SK-N-SH treated with all-trans-retinoic acid at 6 μM for 48 hours (cell line): ENCODE data around the gene FHIT.

Source experiments
- ATAC-seq: fragments of 200-7000 bp; cut with Tn5 transposase; 3 replicates; pipeline ENCODE4 v1.9.1; 2020; ENCODE audit warnings: mild to moderate bottlenecking, moderate library complexity
- ARNTL ChIP-seq: fragments of 450-650 bp; formaldehyde crosslinking; IDR thresholded peaks from 2 replicates; pipeline ENCODE4 v1.5.0; 2020; ENCODE audit warnings: low read depth, mild to moderate bottlenecking, moderate library complexity, borderline replicate concordance
- BACH2 ChIP-seq: fragments of 250-450 bp; sonication (Bioruptor Pico); IDR thresholded peaks from 2 replicates; pipeline ENCODE4 v1.9.0; 2021; ENCODE audit warnings: mild to moderate bottlenecking, borderline replicate concordance
- CSDC2 ChIP-seq: fragments of 250-450 bp; sonication (Bioruptor Pico); IDR thresholded peaks from 2 replicates; pipeline ENCODE4 v1.5.0; 2020; ENCODE audit warnings: mild to moderate bottlenecking, moderate library complexity
- ESRRG ChIP-seq: fragments of 250-450 bp; sonication (Bioruptor Pico); IDR thresholded peaks from 2 replicates; pipeline ENCODE4 v1.6.1; 2021; ENCODE audit warnings: mild to moderate bottlenecking
- GLIS3 ChIP-seq: fragments of 250-450 bp; sonication (Bioruptor Pico); IDR thresholded peaks from 2 replicates; pipeline ENCODE4 v1.5.0; 2020; ENCODE audit warnings: mild to moderate bottlenecking, moderate library complexity
- ISL1 ChIP-seq: fragments of 250-450 bp; sonication (Bioruptor Pico); IDR thresholded peaks from 2 replicates; pipeline ENCODE4 v2.1.2; 2022; ENCODE audit warnings: mild to moderate bottlenecking, moderate library complexity
- PATZ1 ChIP-seq: fragments of 250-450 bp; sonication (Bioruptor Pico); IDR thresholded peaks from 2 replicates; pipeline ENCODE4 v1.8.0; 2020; ENCODE audit warnings: mild to moderate bottlenecking, moderate library complexity, borderline replicate concordance
- POU6F1 ChIP-seq: fragments of 250-450 bp; sonication (Bioruptor Pico); IDR thresholded peaks from 2 replicates; pipeline ENCODE4 v1.8.0; 2021; ENCODE audit warnings: low read depth, mild to moderate bottlenecking, moderate library complexity, borderline replicate concordance
- PPARA ChIP-seq: fragments of 250-450 bp; sonication (Bioruptor Pico); IDR thresholded peaks from 2 replicates; pipeline ENCODE4 v1.5.0; 2020; ENCODE audit warnings: mild to moderate bottlenecking, borderline replicate concordance
- RARB ChIP-seq: fragments of 250-450 bp; sonication (Bioruptor Pico); IDR thresholded peaks from 2 replicates; pipeline ENCODE4 v1.8.0; 2021; ENCODE audit warnings: mild to moderate bottlenecking, moderate library complexity
- SNAI2 ChIP-seq: fragments of 250-450 bp; sonication (Bioruptor Pico); IDR thresholded peaks from 2 replicates; pipeline ENCODE4 v1.5.0; 2020; ENCODE audit warnings: mild to moderate bottlenecking, moderate library complexity
- TCF4 ChIP-seq: fragments of 250-450 bp; sonication (Bioruptor Pico); IDR thresholded peaks from 2 replicates; pipeline ENCODE4 v1.8.0; 2021; ENCODE audit warnings: mild to moderate bottlenecking, moderate library complexity, borderline replicate concordance
- TSHZ2 ChIP-seq: fragments of 250-450 bp; sonication (Bioruptor Pico); IDR thresholded peaks from 2 replicates; pipeline ENCODE4 v1.5.0; 2020; ENCODE audit warnings: mild to moderate bottlenecking, moderate library complexity
- ZC3H10 ChIP-seq: fragments of 250-450 bp; sonication (Bioruptor Pico); IDR thresholded peaks from 2 replicates; pipeline ENCODE4 v1.5.1; 2021; ENCODE audit warnings: mild to moderate bottlenecking, moderate library complexity
- ZFP3 ChIP-seq: fragments of 250-450 bp; sonication (Bioruptor Pico); IDR thresholded peaks from 2 replicates; pipeline ENCODE4 v1.5.0; 2020; ENCODE audit warnings: mild to moderate bottlenecking, moderate library complexity
- ZFP30 ChIP-seq: fragments of 450-650 bp; formaldehyde crosslinking; IDR thresholded peaks from 2 replicates; pipeline ENCODE4 v1.5.0; 2022; ENCODE audit warnings: mild to moderate bottlenecking, moderate library complexity
- ZNF565 ChIP-seq: fragments of 450-650 bp; formaldehyde crosslinking; conservative IDR thresholded peaks from 2 replicates; pipeline ENCODE4 v1.5.0; 2020; ENCODE audit warnings: low read depth, mild to moderate bottlenecking, moderate library complexity
- ZNF70 ChIP-seq: fragments of 450-650 bp; formaldehyde crosslinking; IDR thresholded peaks from 2 replicates; pipeline ENCODE4 v1.5.0; 2020; ENCODE audit warnings: mild to moderate bottlenecking, moderate library complexity
- ZNF8 ChIP-seq: fragments of 450-650 bp; formaldehyde crosslinking; IDR thresholded peaks from 2 replicates; pipeline ENCODE4 v1.5.0; 2020; ENCODE audit warnings: mild to moderate bottlenecking, moderate library complexity
- TF ChIP-seq, protein P1 (sequence below): fragments of 250-450 bp; sonication (Bioruptor Pico); IDR thresholded peaks from 2 replicates; pipeline ENCODE4 v1.5.1; 2020; ENCODE audit warnings: low read depth, mild to moderate bottlenecking, moderate library complexity
- TF ChIP-seq, protein P2 (sequence below): fragments of 250-450 bp; sonication (Bioruptor Pico); IDR thresholded peaks from 2 replicates; pipeline ENCODE4 v1.5.1; 2021; ENCODE audit warnings: mild to moderate bottlenecking, moderate library complexity

The FHIT gene

GRCh38 chr3:59979542-59979941 lies 1271.7 kb downstream of the FHIT start:
- no peak for ATAC-seq
- TF ChIP-seq PPARA (CRISPR knock-in tag) = no peak
- TF ChIP-seq GLIS3 (CRISPR knock-in tag) = no peak
- TF ChIP-seq SNAI2 (CRISPR knock-in tag) = no peak
- no peak for TF ChIP-seq CSDC2 (CRISPR knock-in tag)
- TF ChIP-seq TCF4 (CRISPR knock-in tag) = no peak
- no peak for TF ChIP-seq PATZ1 (CRISPR knock-in tag)
- no peak for TF ChIP-seq ZFP30 (CRISPR knock-in tag)
- TF ChIP-seq ZNF565 (CRISPR knock-in tag) = no peak
- TF ChIP-seq POU6F1 (CRISPR knock-in tag) = no peak
- no peak for TF ChIP-seq ESRRG (CRISPR knock-in tag)
- TF ChIP-seq TSHZ2 = no peak
- no peak for TF ChIP-seq ISL1
- no peak for TF ChIP-seq ARNTL (CRISPR knock-in tag)
- TF ChIP-seq RARB (CRISPR knock-in tag) = no peak
- TF ChIP-seq ZNF70 (CRISPR knock-in tag) = no peak
- no peak for TF ChIP-seq BACH2 (CRISPR knock-in tag)
- TF ChIP-seq, protein P1, sequence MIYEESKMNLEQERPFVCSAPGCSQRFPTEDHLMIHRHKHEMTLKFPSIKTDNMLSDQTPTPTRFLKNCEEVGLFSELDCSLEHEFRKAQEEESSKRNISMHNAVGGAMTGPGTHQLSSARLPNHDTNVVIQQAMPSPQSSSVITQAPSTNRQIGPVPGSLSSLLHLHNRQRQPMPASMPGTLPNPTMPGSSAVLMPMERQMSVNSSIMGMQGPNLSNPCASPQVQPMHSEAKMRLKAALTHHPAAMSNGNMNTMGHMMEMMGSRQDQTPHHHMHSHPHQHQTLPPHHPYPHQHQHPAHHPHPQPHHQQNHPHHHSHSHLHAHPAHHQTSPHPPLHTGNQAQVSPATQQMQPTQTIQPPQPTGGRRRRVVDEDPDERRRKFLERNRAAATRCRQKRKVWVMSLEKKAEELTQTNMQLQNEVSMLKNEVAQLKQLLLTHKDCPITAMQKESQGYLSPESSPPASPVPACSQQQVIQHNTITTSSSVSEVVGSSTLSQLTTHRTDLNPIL (CRISPR knock-in tag) = no peak
- no peak for TF ChIP-seq ZC3H10 (CRISPR knock-in tag)

GRCh38 chr3:59978979-59979378 lies 1272.3 kb downstream of the FHIT start:
- TF ChIP-seq ZNF565 (CRISPR knock-in tag) = no peak
- TF ChIP-seq ZFP3 (CRISPR knock-in tag) = no peak
- no peak for TF ChIP-seq ZNF70 (CRISPR knock-in tag)
- TF ChIP-seq, protein P2, sequence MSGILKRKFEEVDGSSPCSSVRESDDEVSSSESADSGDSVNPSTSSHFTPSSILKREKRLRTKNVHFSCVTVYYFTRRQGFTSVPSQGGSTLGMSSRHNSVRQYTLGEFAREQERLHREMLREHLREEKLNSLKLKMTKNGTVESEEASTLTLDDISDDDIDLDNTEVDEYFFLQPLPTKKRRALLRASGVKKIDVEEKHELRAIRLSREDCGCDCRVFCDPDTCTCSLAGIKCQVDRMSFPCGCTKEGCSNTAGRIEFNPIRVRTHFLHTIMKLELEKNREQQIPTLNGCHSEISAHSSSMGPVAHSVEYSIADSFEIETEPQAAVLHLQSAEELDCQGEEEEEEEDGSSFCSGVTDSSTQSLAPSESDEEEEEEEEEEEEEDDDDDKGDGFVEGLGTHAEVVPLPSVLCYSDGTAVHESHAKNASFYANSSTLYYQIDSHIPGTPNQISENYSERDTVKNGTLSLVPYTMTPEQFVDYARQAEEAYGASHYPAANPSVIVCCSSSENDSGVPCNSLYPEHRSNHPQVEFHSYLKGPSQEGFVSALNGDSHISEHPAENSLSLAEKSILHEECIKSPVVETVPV (CRISPR knock-in tag) = no peak
- no peak for TF ChIP-seq SNAI2 (CRISPR knock-in tag)
- TF ChIP-seq PATZ1 (CRISPR knock-in tag) = no peak
- no peak for TF ChIP-seq ZNF8 (CRISPR knock-in tag)
- TF ChIP-seq, all 23 proteins: peak for 0

More at GRCh38 chr3:59978979-59979378, 1272.3 kb downstream of the FHIT start:
- no peak for ATAC-seq
